Kidney epithelial cell (primary cell): ENCODE data around the gene GJD4. TPM values are rescaled to one million over a fixed set of nuclear protein-coding genes. Genes with fewer than 3 reads are reported as not detected.
A peak's percentile ranks its signal among the peaks of the same experiment; 100 is the strongest.

Source experiments
- DNase-seq: peaks from one replicate; pipeline ENCODE4 v3.0.0-alpha.2; 2010; ENCODE audit warnings: low read depth
- H3K27me3 ChIP-seq: 2 replicates; pipeline ENCODE4 v1.6.0; 2011; ENCODE audit warnings: low read length; ENCODE audit not compliant: control insufficient read depth, insufficient read depth
- H3K36me3 ChIP-seq: 2 replicates; pipeline ENCODE4 v1.5.1; 2011; ENCODE audit warnings: low read length; ENCODE audit not compliant: control insufficient read depth, insufficient read depth
- H3K4me3 ChIP-seq: 2 replicates; pipeline ENCODE4 v1.5.1; 2011; ENCODE audit warnings: low read depth, mild to moderate bottlenecking, control low read depth, low read length
- total RNA-seq: library from RNA; depleted of rRNA; stranded (reverse); fragments of >200 nt; gene quantifications from 2 replicates; pipeline ENCODE4 v1.2.3, GENCODE V29; 2015
- TF ChIP-seq, protein P1 (sequence below): IDR thresholded peaks from 2 replicates; pipeline ENCODE4 v1.5.1; 2011; ENCODE audit warnings: mild to moderate bottlenecking, moderate library complexity, low read length, control low read depth, inconsistent platforms; ENCODE audit not compliant: insufficient read depth, poor library complexity, severe bottlenecking

GJD4 gene
- total RNA-seq, 1 donor from 2014 or later, result not detected

DNA sequence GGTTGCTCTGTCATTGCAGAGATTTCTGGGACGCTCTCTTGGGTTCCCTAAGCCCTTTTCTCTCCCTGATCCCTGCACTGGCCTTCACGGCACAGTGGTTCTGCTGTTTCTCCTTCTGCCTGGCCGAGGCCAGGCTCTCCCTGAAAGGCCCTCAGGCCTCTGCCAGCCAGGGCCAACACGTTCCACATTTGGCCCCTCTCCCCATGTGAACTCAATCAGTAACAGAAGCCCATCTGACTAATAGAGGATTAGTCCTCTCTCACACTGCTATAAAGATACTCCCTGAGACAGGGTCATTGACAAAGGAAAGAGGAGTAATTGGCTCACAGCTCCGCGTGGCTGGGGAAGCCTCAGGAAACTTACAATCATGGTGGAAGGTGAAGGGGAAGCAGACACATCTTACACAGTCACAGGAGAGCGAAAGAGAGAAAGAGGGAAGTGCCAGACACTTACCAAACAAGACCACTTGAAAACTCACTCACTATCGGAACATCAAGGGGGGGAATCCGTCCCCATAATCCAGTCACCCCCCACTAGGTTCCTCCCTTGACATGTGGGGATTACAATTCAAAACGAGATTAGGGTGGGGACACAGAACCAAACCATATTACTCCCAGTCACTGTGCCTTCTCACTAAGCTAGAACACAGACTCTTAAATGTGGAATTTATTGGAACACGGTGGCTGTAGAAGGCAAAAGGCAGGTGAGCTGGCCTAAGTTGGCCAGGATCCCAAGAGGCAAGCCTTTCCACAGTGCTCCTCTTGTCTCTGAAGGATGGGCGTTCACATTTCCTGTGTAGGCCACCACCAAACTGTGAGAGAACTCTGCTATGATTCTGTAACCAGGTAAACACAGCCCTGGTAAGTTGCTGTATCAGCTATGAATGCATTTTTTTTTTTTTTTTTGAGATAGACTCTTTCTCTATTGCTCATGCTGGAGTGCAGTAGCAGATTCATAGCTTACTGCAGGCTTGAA lies 28.2 kb downstream of the GJD4 start:
- TF ChIP-seq, protein P1, sequence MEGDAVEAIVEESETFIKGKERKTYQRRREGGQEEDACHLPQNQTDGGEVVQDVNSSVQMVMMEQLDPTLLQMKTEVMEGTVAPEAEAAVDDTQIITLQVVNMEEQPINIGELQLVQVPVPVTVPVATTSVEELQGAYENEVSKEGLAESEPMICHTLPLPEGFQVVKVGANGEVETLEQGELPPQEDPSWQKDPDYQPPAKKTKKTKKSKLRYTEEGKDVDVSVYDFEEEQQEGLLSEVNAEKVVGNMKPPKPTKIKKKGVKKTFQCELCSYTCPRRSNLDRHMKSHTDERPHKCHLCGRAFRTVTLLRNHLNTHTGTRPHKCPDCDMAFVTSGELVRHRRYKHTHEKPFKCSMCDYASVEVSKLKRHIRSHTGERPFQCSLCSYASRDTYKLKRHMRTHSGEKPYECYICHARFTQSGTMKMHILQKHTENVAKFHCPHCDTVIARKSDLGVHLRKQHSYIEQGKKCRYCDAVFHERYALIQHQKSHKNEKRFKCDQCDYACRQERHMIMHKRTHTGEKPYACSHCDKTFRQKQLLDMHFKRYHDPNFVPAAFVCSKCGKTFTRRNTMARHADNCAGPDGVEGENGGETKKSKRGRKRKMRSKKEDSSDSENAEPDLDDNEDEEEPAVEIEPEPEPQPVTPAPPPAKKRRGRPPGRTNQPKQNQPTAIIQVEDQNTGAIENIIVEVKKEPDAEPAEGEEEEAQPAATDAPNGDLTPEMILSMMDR, result no peak
- Histone ChIP-seq H3K4me3 (no peak overlapping the region), H3K27me3 (no peaks in the 10 kb centered on the region), H3K36me3 (no peaks in the 10 kb centered on the region)
- DNase-seq, result no peak

DNA sequence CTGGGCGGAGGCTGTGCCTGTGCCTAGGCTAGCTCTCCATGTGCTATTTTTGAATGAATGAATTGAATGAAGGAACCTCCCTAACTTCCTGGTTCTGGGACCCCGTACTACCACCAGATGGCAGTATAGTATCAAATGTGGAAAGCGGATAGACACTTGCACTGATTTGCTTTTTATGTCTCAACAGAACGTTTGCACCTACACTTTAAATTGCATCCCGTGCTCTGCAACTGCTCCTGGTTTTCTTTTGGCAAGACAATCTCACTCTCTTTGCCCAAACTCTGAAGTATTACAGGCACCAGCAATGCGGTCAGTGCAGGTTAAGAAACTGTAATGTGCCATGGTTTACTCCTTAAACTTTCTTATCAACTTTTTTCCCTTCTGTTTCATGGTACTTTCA lies 30.4 kb downstream of the GJD4 start:
- H3K27me3 ChIP-seq, result peaks cover 6% of the 10 kb centered on the region
- H3K4me3 ChIP-seq, result no peak overlapping the region
- DNase-seq, result no peak
- H3K36me3 ChIP-seq, result no peaks in the 10 kb centered on the region
- TF ChIP-seq, protein P1, result peak; percentile 77

DNA sequence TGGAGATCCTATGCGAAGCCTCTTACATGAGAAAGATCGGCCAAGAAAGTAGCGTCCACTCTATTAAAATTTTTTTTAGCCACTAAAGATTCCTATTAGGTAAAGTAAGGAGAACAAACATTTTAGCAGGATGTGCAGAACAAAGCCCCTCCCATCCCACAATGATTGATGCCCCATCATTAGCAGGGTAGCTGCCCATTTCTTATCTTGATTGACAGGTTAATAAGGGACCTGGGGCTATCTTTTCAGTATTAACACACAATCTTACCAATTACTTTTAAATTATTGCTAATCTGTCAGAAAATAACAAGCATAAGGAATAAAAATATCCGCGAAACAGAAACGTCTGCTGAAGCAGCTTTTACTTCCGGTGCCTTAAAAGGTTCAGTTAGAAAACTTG lies 31.8 kb downstream of the GJD4 start:
- no peak overlapping the region for H3K4me3 ChIP-seq
- peaks cover 6% of the 10 kb centered on the region for H3K27me3 ChIP-seq
- TF ChIP-seq, protein P1, result no peak
- no peaks in the 10 kb centered on the region for H3K36me3 ChIP-seq
- DNase-seq, result no peak

DNA sequence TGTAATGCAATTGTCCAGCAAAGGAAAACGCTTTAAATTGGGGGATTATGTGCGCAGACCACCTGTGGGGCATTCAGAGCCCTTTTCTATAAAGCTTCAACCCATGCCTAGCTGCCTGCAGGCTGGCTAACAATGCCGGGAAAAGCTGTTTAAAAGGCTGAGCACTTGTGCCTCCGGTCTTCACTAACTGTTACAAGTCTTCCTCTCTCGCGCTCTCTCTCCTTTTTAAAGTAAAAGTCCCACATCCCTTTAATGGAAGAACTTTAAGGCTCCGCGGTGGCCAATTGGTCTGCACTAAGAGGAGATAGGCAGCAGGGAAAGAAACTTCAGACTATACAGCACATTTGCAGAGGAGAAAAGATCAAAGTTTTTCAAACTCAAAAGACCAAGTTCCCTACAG lies 32.3 kb downstream of the GJD4 start:
- peaks cover 6% of the 10 kb centered on the region for H3K27me3 ChIP-seq
- no peak for DNase-seq
- no peaks in the 10 kb centered on the region for H3K36me3 ChIP-seq
- H3K4me3 ChIP-seq, result no peak overlapping the region
- TF ChIP-seq, protein P1, result no peak

DNA sequence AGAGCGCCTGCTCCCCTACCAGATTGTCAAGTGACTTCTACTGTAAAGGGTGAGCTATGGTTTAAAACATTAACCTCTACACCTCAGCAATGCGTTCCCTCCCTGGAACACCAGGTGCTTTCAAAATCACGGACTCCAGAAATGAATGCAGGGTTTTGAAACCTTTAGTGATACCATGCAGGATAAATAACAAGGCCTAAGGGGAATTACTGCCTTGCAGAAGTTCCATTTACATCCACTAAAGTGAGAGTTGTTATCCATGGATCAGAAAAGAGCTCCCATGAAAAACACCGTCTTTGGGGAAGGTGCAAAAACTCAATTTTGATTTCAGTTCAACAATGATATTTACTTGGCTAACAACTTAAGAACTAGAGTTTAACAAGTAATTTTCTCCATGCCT lies 33.0 kb downstream of the GJD4 start:
- H3K4me3 ChIP-seq, result no peak overlapping the region
- DNase-seq, result no peak

More for the DNA sequence above, 33.0 kb downstream of the GJD4 start:
- Histone ChIP-seq H3K36me3 (no peaks in the 10 kb centered on the region), H3K27me3 (peaks cover 6% of the 10 kb centered on the region)
- TF ChIP-seq, protein P1, result no peak
